Measurements from ENCODE around the gene PSMG3. TPM values are rescaled to one million over a fixed set of nuclear protein-coding genes. Genes with fewer than 3 reads are reported as not detected.

Gene PSMG3
- total RNA-seq, 1 experiment from 2014 or later = 33.3 TPM

- DNase-seq (ENCODE audit: low spot score) = no peak
- Mint-ChIP-seq H3K27me3 (ENCODE audit: low read depth) (no peaks in the 10 kb centered on the region), H3K4me3 (no peak overlapping the region), H3K9me3 (peaks cover 15% of the 10 kb centered on the region), H3K27ac (no peak overlapping the region), H3K4me1 (peaks cover 43% of the 10 kb centered on the region), H3K36me3 (peaks cover 12% of the 10 kb centered on the region)
- TF ChIP-seq ZNF281 (CRISPR knock-in tag; IDR thresholded peaks at IDR 0.05) (no peak), PRDM15 (CRISPR knock-in tag; IDR thresholded peaks at IDR 0.05) (no peak), STAT6 (CRISPR knock-in tag; conservative IDR thresholded peaks at IDR 0.05; ENCODE audit: low read depth) (no peak), TCF7 (CRISPR knock-in tag; IDR thresholded peaks at IDR 0.05; ENCODE audit: low read depth) (no peak), NR1H2 (CRISPR knock-in tag; IDR thresholded peaks at IDR 0.05) (no peak), E2F1 (CRISPR knock-in tag; IDR thresholded peaks at IDR 0.05) (no peak)
- ChIA-PET CTCF (interaction anchor here (1.1 to 1.3 kb wide), 2 partner anchors 189 to 304 kb away, joined by 3 to 4 read pairs; no protein-coding TSS in a partner anchor), POLR2A (no interaction called here)
- no peak for ATAC-seq
These were observed 8.7 kb upstream of the PSMG3 start for GRCh38 chr7:1578513-1578912.

- DNase-seq (ENCODE audit: low spot score) (peak; percentile 54), ATAC-seq (peak; percentile 67)
- H3K4me1 Mint-ChIP-seq = peaks cover 43% of the 10 kb centered on the region
- no peaks in the 10 kb centered on the region for H3K27me3 Mint-ChIP-seq (ENCODE audit: low read depth)
- peak overlapping the region; percentile 81 for H3K27ac Mint-ChIP-seq
- POLR2A ChIA-PET = no interaction called here
- H3K4me3 Mint-ChIP-seq = no peak overlapping the region
- H3K36me3 Mint-ChIP-seq = peaks cover 12% of the 10 kb centered on the region
- H3K9me3 Mint-ChIP-seq = peaks cover 15% of the 10 kb centered on the region
- CTCF ChIA-PET = interaction anchor here (1.0 to 1.3 kb wide), 2 partner anchors 103 to 547 kb away, joined by 3 to 6 read pairs; no protein-coding TSS in a partner anchor
- TF ChIP-seq NFE2L1 (CRISPR knock-in tag; IDR thresholded peaks at IDR 0.05) = no peak
- peak; percentile 61; the same call in 1 of the 2 replicates for TF ChIP-seq TEAD1 (CRISPR knock-in tag; IDR thresholded peaks at IDR 0.05)
- no peak for TF ChIP-seq TP53 (CRISPR knock-in tag; IDR thresholded peaks at IDR 0.05)
- peak; percentile 11; the same call in 1 of the 2 replicates for TF ChIP-seq ZSCAN18 (CRISPR knock-in tag; IDR thresholded peaks at IDR 0.05)
- no peak for TF ChIP-seq CDX4 (CRISPR knock-in tag; IDR thresholded peaks at IDR 0.05; ENCODE audit: borderline replicate concordance)
- TF ChIP-seq ZBTB43 (CRISPR knock-in tag; IDR thresholded peaks at IDR 0.05) = no peak
- TF ChIP-seq ZNF281 (CRISPR knock-in tag; IDR thresholded peaks at IDR 0.05) = peak; percentile 69; the same call in 1 of the 2 replicates
- TF ChIP-seq RELA (CRISPR knock-in tag; IDR thresholded peaks at IDR 0.05; ENCODE audit: borderline replicate concordance) = no peak
These were observed 6.9 kb upstream of the PSMG3 start for GRCh38 chr7:1576521-1577253.
